ENCODE data around the gene SMARCB1. TPM values are rescaled to one million over a fixed set of nuclear protein-coding genes. Genes with fewer than 3 reads are reported as not detected.

SMARCB1 gene
- total and polyA plus RNA-seq, 2 donors from 2014 or later: 68.7 to 79.0 TPM

DNA sequence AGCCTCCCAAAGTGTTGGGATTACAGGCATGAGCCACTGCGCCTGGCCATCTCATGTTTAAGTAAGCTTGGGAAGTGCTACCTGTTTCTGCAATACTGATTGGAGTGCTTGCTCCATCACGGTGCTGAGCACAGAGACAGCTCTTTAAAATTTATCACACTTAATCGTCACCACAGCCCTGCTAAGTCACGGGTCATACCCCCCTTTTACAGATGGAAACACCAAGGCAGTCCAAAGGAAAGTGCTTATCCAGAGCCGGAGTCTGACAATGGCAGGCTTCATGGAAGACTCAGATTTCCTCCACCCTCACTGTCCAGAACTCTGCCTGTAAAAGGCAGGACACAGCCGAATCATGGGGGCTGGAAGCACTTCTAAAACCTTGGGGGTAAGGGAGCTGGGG, 26.7 kb upstream of the SMARCB1 start:
- DNase-seq (no peak), FAIRE-seq (no peak)
- TF ChIP-seq, protein P1, sequence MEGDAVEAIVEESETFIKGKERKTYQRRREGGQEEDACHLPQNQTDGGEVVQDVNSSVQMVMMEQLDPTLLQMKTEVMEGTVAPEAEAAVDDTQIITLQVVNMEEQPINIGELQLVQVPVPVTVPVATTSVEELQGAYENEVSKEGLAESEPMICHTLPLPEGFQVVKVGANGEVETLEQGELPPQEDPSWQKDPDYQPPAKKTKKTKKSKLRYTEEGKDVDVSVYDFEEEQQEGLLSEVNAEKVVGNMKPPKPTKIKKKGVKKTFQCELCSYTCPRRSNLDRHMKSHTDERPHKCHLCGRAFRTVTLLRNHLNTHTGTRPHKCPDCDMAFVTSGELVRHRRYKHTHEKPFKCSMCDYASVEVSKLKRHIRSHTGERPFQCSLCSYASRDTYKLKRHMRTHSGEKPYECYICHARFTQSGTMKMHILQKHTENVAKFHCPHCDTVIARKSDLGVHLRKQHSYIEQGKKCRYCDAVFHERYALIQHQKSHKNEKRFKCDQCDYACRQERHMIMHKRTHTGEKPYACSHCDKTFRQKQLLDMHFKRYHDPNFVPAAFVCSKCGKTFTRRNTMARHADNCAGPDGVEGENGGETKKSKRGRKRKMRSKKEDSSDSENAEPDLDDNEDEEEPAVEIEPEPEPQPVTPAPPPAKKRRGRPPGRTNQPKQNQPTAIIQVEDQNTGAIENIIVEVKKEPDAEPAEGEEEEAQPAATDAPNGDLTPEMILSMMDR (IDR thresholded peaks at IDR 0.05; ENCODE audit: borderline replicate concordance, extremely low read depth, insufficient read depth): no peak
- H3K9ac ChIP-seq (ENCODE audit: low read length in 3 of 3): no peak overlapping the region
- peaks cover 0 to 19% (median 4%) of the 10 kb centered on the region in 3 donors for H3K4me1 ChIP-seq (ENCODE audit: control insufficient read depth in 2 of 3, insufficient read depth in 2 of 3, low read depth in 1 of 3, low read length in 3 of 3)
- no peaks in the 10 kb centered on the region for H3K27me3 ChIP-seq (ENCODE audit: control insufficient read depth, insufficient read depth, low read length)
- no peak overlapping the region for H3K27ac ChIP-seq (ENCODE audit: low read depth in 2 of 2, low read length in 2 of 2)
- intact Hi-C loops (cut with DNase I): no loop called here
- H3K4me3 ChIP-seq (ENCODE audit: low read length in 3 of 3): no peak overlapping the region
- H3K9me3 ChIP-seq (ENCODE audit: control insufficient read depth in 2 of 3, insufficient read depth in 1 of 3, low read length in 3 of 3): no peaks in the 10 kb centered on the region
- H3K36me3 ChIP-seq (ENCODE audit: control insufficient read depth in 2 of 3, insufficient read depth in 3 of 3, low read length in 3 of 3): peaks cover 0 to 8% (median 0%) of the 10 kb centered on the region in 3 donors

DNA sequence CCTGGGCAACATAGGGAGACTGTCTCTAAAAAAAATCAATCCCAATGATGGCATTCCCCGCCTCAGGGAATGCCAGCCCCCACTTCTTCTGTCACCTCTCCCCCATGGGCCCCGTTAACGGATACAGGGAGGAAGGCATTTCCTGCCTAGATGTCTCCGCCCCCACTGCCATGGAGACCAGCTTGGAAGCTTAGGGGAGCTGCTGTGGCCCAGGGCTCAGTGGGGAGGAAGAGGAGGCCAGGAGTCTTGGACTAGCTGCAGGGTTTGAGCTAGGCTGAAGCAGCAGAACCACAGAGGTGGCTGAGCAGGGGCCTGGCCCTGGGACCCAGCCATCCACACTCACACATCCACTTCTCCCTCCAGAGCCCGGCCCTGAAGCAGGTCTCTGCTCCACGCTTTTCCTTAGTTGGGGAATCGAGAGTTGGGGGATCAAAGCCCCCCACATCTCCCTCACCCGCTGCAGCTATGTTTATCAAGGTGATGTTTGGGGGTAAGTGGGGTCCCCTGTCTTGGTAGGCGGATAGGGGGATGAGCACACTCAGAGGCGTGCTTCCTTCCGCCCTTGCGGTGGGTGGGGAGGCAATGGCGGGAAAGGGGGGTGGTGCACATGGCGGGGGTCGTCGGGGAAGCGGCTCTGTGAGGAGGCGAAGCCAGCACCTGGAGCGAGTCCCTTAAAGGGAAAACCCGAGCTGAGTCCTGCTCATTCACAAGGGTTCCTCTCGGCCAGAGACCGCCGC, 23.8 kb upstream of the SMARCB1 start, which contains the start of gene C22orf15:
Gene C22orf15 (plus strand): TSS at position 149 of the 737 bp plus-strand sequence. CDS start 317 bp downstream, at position 466.
- Histone ChIP-seq H3K4me1 (ENCODE audit: control insufficient read depth in 2 of 3, insufficient read depth in 2 of 3, low read depth in 1 of 3, low read length in 3 of 3) (peaks cover 0 to 33% (median 8%) of the 10 kb centered on the region in 3 donors), H3K27me3 (ENCODE audit: control insufficient read depth, insufficient read depth, low read length) (no peaks in the 10 kb centered on the region), H3K4me3 (ENCODE audit: low read length in 3 of 3) (no peak within 1 kb of the TSS), H3K9ac (ENCODE audit: low read length in 3 of 3) (peak within 1 kb of the TSS in 1 of 3 donors; percentile 12), H3K9me3 (ENCODE audit: control insufficient read depth in 2 of 3, insufficient read depth in 1 of 3, low read length in 3 of 3) (no peaks in the 10 kb centered on the region), H3K36me3 (ENCODE audit: control insufficient read depth in 2 of 3, insufficient read depth in 3 of 3, low read length in 3 of 3) (peaks cover 0 to 14% (median 0%) of the 10 kb centered on the region in 3 donors), H3K27ac (ENCODE audit: low read depth in 2 of 2, low read length in 2 of 2) (no peak within 1 kb of the TSS)
- intact Hi-C loops (cut with DNase I): no loop called here
- TF ChIP-seq, protein P1 (IDR thresholded peaks at IDR 0.05; ENCODE audit: borderline replicate concordance, extremely low read depth, insufficient read depth): no peak
- DNase-seq (peak in 4 of 5 donors; percentile 44 to 81 (median 56)), FAIRE-seq (no peak)

DNA sequence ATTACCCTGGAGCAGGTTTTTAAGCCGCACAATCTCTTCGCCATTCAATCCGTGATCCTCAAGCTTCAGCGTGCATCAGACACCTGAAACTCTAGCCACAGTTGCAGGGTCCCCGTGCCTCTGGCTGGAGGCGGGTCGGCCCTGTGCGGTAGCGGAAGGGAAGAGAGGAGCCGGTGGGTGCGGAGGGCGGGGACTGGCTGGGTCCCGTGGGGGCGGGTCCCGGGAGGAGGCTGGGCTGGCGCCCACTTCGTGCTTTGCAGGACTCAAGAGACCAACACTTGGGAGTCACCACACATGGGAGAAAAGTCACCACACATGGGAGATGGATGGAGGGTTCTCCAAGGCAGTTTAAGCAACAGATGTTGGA, 23.2 kb upstream of the SMARCB1 start:
- peaks cover 0 to 33% (median 8%) of the 10 kb centered on the region in 3 donors for H3K4me1 ChIP-seq (ENCODE audit: control insufficient read depth in 2 of 3, insufficient read depth in 2 of 3, low read depth in 1 of 3, low read length in 3 of 3)
- peak in 4 of 5 donors; percentile 66 to 77 (median 68) for DNase-seq
- no peak overlapping the region for H3K27ac ChIP-seq (ENCODE audit: low read depth in 2 of 2, low read length in 2 of 2)
- H3K9ac ChIP-seq (ENCODE audit: low read length in 3 of 3): peak overlapping the region in 1 of 3 donors; percentile 12
- peaks cover 0 to 14% (median 0%) of the 10 kb centered on the region in 3 donors for H3K36me3 ChIP-seq (ENCODE audit: control insufficient read depth in 2 of 3, insufficient read depth in 3 of 3, low read length in 3 of 3)
- intact Hi-C loops (cut with DNase I): no loop called here
- no peak overlapping the region for H3K4me3 ChIP-seq (ENCODE audit: low read length in 3 of 3)
- no peaks in the 10 kb centered on the region for H3K27me3 ChIP-seq (ENCODE audit: control insufficient read depth, insufficient read depth, low read length)
- FAIRE-seq: no peak
- TF ChIP-seq, protein P1 (IDR thresholded peaks at IDR 0.05; ENCODE audit: borderline replicate concordance, extremely low read depth, insufficient read depth): no peak
- H3K9me3 ChIP-seq (ENCODE audit: control insufficient read depth in 2 of 3, insufficient read depth in 1 of 3, low read length in 3 of 3): no peaks in the 10 kb centered on the region
